Measurements from ENCODE around the gene RPS2. TPM values are rescaled to one million over a fixed set of nuclear protein-coding genes. Genes with fewer than 3 reads are reported as not detected.

RPS2 gene
- total RNA-seq, 4 donors from 2014 or later: 1,591 to 3,468 (median 1,745) TPM

DNA sequence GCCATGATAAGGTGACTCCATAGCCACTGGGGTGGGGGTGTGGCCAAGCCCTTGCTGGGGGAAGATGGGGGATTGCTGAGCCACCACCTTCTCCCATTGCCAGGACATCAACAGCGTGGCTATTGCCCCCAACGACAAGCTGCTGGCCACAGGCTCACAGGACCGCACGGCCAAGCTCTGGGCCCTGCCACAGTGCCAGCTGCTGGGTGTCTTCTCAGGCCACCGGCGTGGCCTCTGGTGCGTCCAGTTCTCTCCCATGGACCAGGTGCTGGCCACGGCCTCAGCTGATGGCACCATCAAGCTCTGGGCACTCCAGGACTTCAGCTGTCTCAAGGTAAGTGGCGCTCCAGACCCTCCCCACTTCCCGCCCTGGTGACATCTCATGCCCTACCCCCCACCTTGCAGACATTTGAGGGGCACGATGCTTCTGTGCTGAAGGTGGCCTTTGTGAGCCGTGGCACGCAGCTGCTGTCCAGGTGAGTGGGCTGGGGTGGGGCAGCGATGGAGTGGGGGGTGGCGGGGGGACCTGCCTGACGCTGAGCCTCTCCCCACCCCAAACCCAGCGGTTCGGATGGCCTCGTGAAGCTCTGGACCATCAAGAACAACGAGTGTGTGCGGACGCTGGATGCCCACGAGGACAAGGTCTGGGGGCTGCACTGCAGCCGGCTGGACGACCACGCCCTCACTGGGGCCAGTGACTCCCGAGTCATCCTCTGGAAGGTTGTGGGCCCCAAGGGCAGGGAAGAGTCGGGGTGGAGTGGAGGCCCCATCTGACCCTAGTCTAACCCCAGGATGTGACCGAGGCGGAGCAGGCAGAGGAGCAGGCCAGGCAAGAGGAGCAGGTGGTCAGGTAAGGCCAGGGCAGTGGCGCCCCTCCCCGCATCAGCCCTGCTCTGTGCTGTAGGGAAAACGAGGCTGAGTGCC lies 12.6 kb upstream of the RPS2 start:
- no peak for DNase-seq (ENCODE audit: low spot score in 2 of 2)
- H3K9me3 ChIP-seq: no peaks in the 10 kb centered on the region
- peaks cover 0 to 48% of the 10 kb centered on the region in 2 donors for H3K27me3 ChIP-seq
- WGBS, 2 donors: 86 to 93% methylated on average over 23 to 29 of the region's 33 CpGs
- H3K36me3 ChIP-seq: peaks cover 0 to 58% (median 36%) of the 10 kb centered on the region in 3 donors
- H3K4me3 ChIP-seq: no peak overlapping the region
- H3K27ac ChIP-seq: no peak overlapping the region
- TF ChIP-seq, protein P1, sequence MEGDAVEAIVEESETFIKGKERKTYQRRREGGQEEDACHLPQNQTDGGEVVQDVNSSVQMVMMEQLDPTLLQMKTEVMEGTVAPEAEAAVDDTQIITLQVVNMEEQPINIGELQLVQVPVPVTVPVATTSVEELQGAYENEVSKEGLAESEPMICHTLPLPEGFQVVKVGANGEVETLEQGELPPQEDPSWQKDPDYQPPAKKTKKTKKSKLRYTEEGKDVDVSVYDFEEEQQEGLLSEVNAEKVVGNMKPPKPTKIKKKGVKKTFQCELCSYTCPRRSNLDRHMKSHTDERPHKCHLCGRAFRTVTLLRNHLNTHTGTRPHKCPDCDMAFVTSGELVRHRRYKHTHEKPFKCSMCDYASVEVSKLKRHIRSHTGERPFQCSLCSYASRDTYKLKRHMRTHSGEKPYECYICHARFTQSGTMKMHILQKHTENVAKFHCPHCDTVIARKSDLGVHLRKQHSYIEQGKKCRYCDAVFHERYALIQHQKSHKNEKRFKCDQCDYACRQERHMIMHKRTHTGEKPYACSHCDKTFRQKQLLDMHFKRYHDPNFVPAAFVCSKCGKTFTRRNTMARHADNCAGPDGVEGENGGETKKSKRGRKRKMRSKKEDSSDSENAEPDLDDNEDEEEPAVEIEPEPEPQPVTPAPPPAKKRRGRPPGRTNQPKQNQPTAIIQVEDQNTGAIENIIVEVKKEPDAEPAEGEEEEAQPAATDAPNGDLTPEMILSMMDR (IDR thresholded peaks at IDR 0.05): no peak
- TF ChIP-seq POLR2A (IDR thresholded peaks at IDR 0.05) (no peak), EP300 (IDR thresholded peaks at IDR 0.05) (no peak)
- H3K4me1 ChIP-seq: peaks cover 0 to 36% (median 17%) of the 10 kb centered on the region in 4 donors

DNA sequence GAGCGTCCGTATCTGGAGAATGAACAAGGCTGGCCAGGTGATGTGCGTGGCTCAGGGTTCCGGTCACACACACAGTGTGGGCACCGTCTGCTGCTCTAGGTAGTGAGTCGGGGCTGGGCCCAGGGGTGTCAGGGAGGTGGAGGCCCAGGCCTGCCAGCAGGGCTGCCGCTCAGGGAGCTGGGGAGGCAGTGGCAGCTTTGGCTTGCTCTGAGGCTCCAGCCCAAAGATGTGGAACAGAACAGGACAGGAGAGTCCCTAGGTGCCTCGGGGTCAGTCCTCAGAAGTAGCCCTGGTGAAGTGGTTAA lies 11.5 kb upstream of the RPS2 start:
- no peak overlapping the region for H3K4me3 ChIP-seq
- H3K27me3 ChIP-seq: peaks cover 0 to 37% of the 10 kb centered on the region in 2 donors
- H3K27ac ChIP-seq: no peak overlapping the region
- H3K4me1 ChIP-seq: peaks cover 0 to 40% (median 19%) of the 10 kb centered on the region in 4 donors
- DNase-seq (ENCODE audit: low spot score in 2 of 2): no peak
- no peaks in the 10 kb centered on the region for H3K9me3 ChIP-seq
- H3K36me3 ChIP-seq: peaks cover 0 to 58% (median 36%) of the 10 kb centered on the region in 3 donors
- WGBS, 2 donors: 93 to 96% methylated on average over 7 to 8 of the region's 8 CpGs
- TF ChIP-seq EP300 (IDR thresholded peaks at IDR 0.05) (no peak), POLR2A (IDR thresholded peaks at IDR 0.05) (no peak)
- TF ChIP-seq, protein P1 (IDR thresholded peaks at IDR 0.05): no peak

DNA sequence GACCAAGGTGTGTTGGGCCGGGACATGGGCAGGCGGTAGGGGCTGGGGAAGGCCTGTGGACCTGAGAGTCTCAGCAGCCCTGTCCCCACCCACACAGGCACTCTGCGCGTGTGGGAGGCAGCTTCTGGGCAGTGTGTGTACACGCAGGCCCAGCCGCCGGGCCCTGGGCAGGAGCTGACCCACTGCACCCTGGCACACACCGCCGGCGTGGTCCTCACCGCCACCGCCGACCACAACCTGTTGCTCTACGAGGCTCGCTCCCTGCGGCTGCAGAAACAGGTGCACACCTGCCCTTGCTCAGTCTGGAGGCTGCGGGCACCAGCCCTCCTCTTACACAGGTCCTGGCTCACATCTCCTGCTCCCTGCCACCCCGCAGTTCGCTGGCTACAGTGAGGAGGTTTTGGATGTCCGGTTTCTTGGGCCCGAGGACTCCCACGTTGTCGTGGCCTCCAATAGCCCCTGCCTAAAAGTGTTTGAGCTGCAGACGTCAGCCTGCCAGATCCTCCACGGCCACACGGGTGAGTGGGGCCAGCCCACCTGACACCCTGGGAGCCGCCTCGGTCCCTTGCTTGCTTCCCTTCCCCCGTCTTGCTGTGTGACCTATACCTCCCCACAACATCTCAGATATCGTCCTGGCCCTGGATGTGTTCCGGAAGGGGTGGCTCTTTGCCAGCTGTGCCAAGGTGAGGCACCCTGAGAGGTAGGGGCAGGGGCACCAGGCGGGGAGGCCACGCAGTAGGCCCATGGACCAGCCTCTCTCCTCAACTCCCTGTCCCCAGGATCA lies 11.0 kb upstream of the RPS2 start:
- TF ChIP-seq EP300 (IDR thresholded peaks at IDR 0.05): no peak
- Histone ChIP-seq H3K36me3 (peaks cover 0 to 58% (median 36%) of the 10 kb centered on the region in 3 donors), H3K4me1 (peaks cover 0 to 44% (median 24%) of the 10 kb centered on the region in 4 donors), H3K27ac (no peak overlapping the region), H3K9me3 (no peaks in the 10 kb centered on the region), H3K4me3 (no peak overlapping the region), H3K27me3 (peaks cover 0 to 32% of the 10 kb centered on the region in 2 donors)
- 92 to 95% methylated on average over 25 to 26 of the region's 33 CpGs for WGBS, 2 donors
- DNase-seq (ENCODE audit: low spot score in 2 of 2): no peak

DNA sequence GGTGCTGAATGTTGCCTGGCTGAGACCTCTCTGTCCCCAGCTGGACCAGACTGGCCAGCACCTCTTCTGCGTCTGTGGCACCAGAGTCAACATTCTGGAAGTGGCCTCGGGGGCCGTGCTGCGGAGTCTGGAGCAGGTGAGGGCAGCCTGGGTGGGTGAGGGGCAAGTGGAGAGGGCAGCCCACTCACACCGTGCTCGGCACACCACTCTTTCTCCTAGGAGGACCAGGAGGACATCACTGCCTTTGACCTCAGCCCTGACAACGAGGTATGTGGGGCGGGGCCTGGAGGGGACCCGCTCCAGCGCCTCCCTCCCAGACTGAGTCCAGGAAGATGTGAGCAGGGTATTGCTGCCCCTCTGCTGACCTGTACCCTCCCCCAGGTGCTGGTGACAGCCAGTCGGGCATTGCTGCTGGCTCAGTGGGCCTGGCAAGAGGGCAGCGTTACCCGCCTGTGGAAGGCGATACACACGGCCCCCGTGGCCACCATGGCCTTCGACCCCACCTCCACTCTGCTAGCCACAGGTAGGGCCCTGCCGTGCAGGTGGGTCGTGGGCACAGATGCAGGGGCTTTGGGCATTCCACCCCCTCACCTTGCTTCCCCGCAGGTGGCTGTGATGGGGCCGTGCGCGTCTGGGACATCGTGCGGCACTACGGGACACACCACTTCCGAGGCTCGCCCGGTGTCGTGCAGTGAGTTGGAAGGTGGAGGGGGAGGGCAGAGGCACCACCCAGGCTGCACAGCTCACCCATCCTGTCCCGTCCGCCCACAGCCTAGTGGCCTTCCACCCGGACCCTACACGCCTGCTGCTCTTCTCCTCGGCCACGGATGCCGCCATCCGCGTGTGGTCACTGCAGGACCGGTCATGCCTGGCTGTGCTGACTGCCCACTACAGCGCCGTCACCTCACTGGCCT lies 9.8 kb upstream of the RPS2 start:
- H3K9me3 ChIP-seq: no peaks in the 10 kb centered on the region
- peaks cover 0 to 32% (median 21%) of the 10 kb centered on the region in 4 donors for H3K4me1 ChIP-seq
- 90 to 92% methylated on average over 27 to 31 of the region's 42 CpGs for WGBS, 2 donors
- H3K27me3 ChIP-seq: peaks cover 0 to 20% of the 10 kb centered on the region in 2 donors
- TF ChIP-seq, protein P1 (IDR thresholded peaks at IDR 0.05): no peak
- TF ChIP-seq EP300 (IDR thresholded peaks at IDR 0.05) (no peak), POLR2A (IDR thresholded peaks at IDR 0.05) (no peak)
- no peak overlapping the region for H3K4me3 ChIP-seq
- H3K36me3 ChIP-seq: peaks cover 0 to 56% (median 36%) of the 10 kb centered on the region in 3 donors
- H3K27ac ChIP-seq: no peak overlapping the region
- DNase-seq (ENCODE audit: low spot score in 2 of 2): no peak
